Testis (tissue), 2 donors: Measurements from ENCODE around the gene LPAR1.

ENCODE experiments used
- CTCF ChIP-seq, 3 experiments: fragments of 450-650 bp in 2 of 3; fragments of 200-600 bp in 1 of 3; sonication (generic) in 1 of 3; IDR thresholded peaks; one replicate each; pipeline ENCODE4 v1.5.1; 2016 to 2019; ENCODE audit warnings: antibody characterized with exemption in 3 of 3, mild to moderate bottlenecking in 2 of 3, moderate library complexity in 1 of 3
- POLR2A ChIP-seq: fragments of 450-650 bp; IDR thresholded peaks from one replicate; pipeline ENCODE4 v1.6.1; 2017; ENCODE audit warnings: antibody characterized with exemption, mild to moderate bottlenecking, moderate library complexity

- TF ChIP-seq CTCF (IDR thresholded peaks at IDR 0.05) = no peak
- TF ChIP-seq POLR2A = no peak
Observed at GRCh38 chr9:110971234-110971633, 67.0 kb downstream of the LPAR1 start.
